GM12891 (cell line): Measurements from ENCODE around the gene APBA2.
"Not testable (repeated sequence)": the region's sequence is repeated elsewhere in the genome, so short reads cannot be mapped to it uniquely, and the experiment has no call there.

Experiments used
- DNase-seq: peaks from one replicate; pipeline ENCODE4 v3.0.0; 2011; ENCODE audit warnings: low spot score; ENCODE audit not compliant: insufficient read length
- FAIRE-seq: peaks from 2 replicates; lab custom pipeline; 2011; peaks lifted over from hg19 to GRCh38; lab: Jason Lieb, UNC
- PAX5 ChIP-seq: IDR thresholded peaks from 2 replicates; pipeline ENCODE4 v1.6.1; 2011; ENCODE audit warnings: low read length, moderate library complexity, mild to moderate bottlenecking; ENCODE audit not compliant: insufficient read depth, severe bottlenecking
- POLR2A ChIP-seq: IDR thresholded peaks from 2 replicates; pipeline ENCODE4 v1.6.1; 2011; ENCODE audit warnings: low read depth, low read length, control low read depth
- POLR2AphosphoS5 ChIP-seq: IDR thresholded peaks from 2 replicates; pipeline ENCODE4 v1.6.1; 2011; ENCODE audit warnings: low read depth, low read length, control low read depth
- POU2F2 ChIP-seq: IDR thresholded peaks from 2 replicates; pipeline ENCODE4 v1.6.1; 2011; ENCODE audit warnings: low read depth, mild to moderate bottlenecking, control low read depth, low read length, moderate library complexity
- SPI1 ChIP-seq: IDR thresholded peaks from 2 replicates; pipeline ENCODE4 v1.6.1; 2011; ENCODE audit warnings: low read depth, low read length, control low read depth
- TAF1 ChIP-seq: IDR thresholded peaks from 2 replicates; pipeline ENCODE4 v1.6.1; 2011; ENCODE audit warnings: low read depth, low read length, control low read depth

The APBA2 gene

DNA sequence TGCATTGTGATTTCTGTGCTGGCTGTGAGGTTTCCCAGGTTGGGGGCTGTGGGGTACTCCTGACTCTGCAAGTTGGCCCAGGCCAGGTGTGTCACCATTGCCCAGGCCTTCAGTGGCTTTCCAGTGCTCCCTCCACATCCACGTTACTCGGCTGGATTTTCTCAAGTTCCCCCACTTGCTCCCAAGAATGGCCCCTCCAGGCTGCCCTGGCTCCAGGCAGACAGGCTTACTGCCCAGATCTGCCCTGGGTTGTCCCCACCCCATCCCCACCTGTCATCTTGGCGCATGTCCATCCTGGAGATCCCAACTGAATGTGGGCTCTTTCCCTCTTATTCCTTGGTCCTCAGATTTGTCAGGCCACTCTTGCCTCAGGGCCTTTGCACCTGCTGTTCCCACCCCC, 3.6 kb downstream of the APBA2 start:
- FAIRE-seq (no peak), DNase-seq (no peak)
- TF ChIP-seq PAX5 (no peak), POLR2A (no peak), SPI1 (no peak), TAF1 (no peak), POU2F2 (no peak), POLR2AphosphoS5 (no peak)

DNA sequence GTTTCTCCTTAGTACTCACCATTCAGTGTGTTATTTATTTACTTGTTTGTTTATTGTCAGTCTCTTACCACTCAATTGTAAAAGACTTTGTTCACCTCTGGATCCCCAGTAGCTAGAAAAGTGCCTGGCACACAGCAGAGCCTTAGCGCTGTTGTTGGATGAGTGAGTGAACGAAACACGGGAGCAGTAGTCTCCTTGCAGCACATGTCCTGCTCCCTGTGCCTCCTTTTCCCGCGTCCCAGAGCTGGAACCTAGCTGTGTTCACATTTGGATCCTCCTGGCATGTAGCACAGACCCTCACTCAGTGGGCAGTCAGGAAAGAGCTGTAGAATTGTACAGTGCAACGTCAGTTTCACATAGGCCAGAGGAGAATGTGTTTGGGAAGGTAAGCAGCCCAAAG, 4.1 kb downstream of the APBA2 start:
- not testable (repeated sequence) for DNase-seq, FAIRE-seq

DNA sequence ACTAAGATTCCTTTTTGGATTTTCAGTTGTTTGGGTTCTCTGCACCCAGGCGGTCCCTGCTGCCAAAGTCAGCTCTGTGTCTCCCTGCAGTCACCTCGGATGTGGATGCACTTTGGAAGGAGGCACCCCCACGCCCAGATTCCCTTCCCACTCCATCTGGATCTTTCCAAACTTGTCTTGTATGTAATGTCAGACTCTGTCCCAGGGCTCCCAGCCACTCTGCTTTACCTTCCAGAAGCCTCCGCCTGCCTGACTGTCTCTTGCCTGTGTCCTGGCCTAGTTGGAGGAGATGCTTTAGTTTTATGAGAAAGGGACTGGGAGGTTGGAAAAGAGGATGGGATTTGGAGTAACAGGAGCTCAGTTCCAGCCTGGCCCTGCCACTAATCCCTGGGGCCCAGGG, 4.5 kb downstream of the APBA2 start:
- not testable (repeated sequence) for DNase-seq, FAIRE-seq

DNA sequence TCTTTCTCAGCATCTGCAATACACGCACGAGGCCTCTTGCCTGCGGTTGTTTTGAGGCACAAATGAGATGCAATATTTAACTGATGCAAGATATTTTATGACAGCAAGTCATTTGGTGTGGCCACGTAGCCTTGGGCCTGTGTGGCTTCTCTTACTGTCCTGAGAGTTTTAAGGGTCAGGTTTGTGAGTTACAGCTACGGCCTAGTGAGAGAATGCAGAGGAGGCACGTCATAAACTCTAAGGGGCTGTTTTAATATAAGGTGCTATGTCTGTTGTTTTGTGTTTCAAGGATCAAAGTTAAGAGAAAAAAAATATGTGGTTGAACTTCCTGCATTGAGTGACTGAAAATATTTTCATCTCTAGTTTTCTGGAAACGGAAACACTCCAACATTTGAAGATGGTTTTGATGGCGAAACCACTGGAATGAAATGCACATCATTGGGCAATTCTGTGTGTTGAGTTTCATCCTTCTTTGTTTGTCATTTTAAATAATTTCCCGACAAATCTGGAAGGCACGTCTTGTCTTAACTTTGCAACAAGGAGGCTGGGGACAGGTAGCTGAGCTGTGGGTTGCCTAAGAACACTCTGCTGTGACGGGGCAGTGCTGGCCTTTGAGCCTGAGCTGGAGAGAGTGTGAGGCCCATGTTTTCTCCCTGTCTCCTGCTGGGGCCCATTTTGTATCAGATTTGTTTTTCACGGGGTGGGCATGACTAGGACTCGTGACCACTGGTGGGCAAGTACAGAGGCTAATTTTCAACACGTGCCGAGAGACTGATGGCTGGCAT, 5.1 kb downstream of the APBA2 start:
- TF ChIP-seq POLR2A (no peak), SPI1 (no peak), POU2F2 (no peak), PAX5 (no peak), TAF1 (no peak), POLR2AphosphoS5 (no peak)
- DNase-seq, result no peak
- no peak for FAIRE-seq

DNA sequence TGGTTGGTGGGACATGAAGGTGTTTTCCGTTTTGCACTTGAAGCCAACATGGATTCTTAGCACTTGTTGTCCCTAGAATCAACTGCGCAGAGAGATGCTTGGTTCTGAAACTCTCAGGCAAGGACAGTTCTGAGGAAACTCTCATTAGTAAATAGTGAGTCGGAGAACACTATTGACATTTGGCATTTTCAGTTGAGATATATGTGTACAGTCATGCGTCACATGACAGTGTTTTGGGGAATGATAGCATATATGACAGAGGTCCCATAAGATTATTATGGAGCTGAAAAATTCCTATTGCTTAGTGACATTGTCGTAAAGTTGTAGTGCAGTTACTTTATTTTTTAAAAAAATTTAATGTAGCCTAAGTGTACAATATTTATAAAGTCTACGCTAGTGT, 5.8 kb downstream of the APBA2 start:
- FAIRE-seq, result no peak
- no peak for DNase-seq
- TF ChIP-seq POU2F2 (no peak), SPI1 (no peak), POLR2AphosphoS5 (no peak), POLR2A (no peak), TAF1 (no peak), PAX5 (no peak)

DNA sequence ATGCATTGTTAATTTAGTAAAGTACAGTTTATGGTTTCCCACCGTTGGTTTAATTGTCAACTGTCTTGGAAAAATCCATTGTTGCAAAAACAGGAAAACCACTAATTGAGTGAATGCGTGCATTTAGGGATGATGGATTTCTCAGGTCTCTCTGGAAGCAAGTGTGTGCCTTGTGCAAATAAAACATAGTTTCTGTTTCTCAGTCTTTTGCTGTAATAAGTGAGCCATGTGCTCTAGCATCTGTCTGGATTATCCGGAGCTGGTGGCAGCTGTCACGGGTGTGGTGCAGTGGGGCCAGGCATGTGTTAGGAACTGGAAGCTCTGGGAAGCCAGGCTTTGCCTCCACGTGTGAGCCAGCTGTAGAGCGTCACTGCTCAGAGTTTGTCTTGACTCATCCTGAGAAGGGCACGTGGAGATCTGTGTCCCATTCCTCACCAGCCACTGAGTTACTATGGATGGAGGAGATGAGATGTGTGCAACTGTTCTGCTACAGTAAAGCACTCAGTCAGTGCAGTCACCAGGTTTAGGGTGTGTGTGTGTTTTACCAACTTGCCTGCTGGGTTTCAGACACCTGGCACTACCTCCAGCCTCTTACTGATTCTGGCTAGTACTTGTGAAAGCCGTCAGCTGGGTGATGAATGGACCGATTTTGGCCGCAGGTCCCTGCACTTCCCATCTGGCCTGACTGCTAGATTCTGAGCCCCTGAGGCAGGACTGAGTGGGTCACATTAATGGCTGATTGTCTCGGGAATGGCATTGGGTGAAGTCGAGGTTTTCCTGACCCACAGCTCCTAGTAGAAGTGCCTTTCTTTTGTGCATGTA, 7.2 kb downstream of the APBA2 start:
- DNase-seq, result no peak
- TF ChIP-seq PAX5 (no peak), POU2F2 (no peak), SPI1 (no peak), POLR2A (no peak), POLR2AphosphoS5 (no peak), TAF1 (no peak)
- no peak for FAIRE-seq

DNA sequence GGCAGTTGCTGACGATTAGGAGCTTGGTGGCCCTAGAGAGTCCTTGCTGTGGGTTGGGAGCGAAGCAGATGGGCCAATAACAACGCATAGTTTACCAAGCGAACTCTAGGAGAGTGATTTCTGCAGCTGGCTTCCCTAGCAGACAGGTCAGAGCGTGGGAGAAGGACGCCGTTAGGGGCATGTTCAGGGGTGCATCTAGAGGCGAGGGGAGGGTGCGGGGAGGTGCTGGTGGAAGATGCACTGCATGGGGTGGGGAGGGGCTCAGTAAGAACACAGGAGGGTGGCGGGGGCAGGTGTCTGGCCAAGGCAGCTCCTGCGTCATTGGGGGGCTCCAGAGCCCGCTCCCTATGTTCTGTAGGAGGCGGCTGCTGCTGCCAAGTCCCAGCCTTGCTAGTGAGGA, 8.9 kb downstream of the APBA2 start:
- DNase-seq (no peak), FAIRE-seq (no peak)

DNA sequence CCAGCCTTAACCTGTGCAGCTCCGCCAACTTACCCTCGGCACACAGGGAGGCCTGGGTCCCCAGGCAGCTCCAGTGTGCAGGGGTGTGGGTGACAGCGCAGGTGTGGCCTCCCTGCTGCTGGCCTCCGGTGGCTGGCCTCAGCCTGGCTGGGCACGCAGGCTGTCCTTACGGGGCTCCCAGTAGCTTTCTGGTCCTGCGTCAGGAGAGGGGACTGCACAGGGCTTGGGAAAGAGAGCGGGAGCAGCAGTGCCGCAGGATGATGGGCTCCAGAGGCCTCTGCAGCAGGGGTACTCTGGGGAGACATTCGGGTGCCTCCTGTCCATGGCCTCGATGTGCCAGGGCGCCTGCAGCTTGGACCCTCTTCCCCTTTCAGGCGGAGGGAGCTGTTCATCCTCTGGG, 9.4 kb downstream of the APBA2 start:
- FAIRE-seq (no peak), DNase-seq (no peak)
- TF ChIP-seq SPI1 (no peak), POU2F2 (no peak), PAX5 (no peak), POLR2AphosphoS5 (no peak), POLR2A (no peak), TAF1 (no peak)

More for the DNA sequence above, 8.9 kb downstream of the APBA2 start:
- TF ChIP-seq POU2F2 (no peak), TAF1 (no peak), PAX5 (no peak), POLR2AphosphoS5 (no peak)

DNA sequence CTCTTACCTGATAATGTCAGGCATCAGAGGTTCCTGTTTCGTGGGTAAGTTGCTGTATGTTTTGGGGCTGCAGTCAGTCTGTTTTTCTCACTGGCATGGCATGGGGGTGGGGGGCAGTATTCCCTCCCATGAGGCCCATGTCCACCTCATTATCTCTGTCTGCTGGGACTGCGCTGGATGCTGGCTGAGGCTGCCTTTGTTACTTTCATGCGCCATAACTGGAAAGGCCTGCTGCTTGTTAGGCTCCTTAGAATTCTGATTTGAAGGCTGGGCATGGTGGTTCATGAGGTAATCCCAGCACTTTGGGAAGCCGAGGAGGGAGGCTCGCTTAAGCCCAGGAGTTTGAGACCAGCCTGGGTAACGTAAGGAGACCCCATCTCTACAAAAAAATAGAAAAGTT, 9.8 kb downstream of the APBA2 start:
- DNase-seq (no peak), FAIRE-seq (no peak)
- no peak for TF ChIP-seq POLR2AphosphoS5
- no peak for TF ChIP-seq PAX5
- no peak for TF ChIP-seq POU2F2
- no peak for TF ChIP-seq TAF1
- TF ChIP-seq POLR2A, result no peak
- no peak for TF ChIP-seq SPI1

DNA sequence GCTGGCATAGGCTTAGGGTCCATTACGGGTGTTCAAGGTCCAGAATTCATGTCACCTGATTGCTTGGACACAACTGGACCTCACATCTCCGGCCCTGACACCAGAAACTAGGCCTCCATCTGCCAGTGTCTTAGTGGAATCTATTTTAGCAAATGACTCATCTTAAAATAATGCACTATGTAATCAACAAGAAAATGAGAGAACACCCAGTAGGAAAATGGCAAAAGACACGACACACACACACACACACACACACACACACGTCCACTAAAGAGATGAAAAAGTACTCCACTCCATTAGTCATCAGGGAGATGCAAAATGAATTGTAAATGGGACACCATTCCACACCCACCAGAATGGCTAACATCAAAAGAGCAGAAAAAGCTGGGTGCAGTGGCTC, 11.2 kb downstream of the APBA2 start:
- TF ChIP-seq POU2F2 (no peak), PAX5 (no peak)
- FAIRE-seq (no peak), DNase-seq (no peak)
